Bronchial epithelial cell (primary cell): ENCODE data around the gene DCUN1D1. TPM values are rescaled to one million over a fixed set of nuclear protein-coding genes. Genes with fewer than 3 reads are reported as not detected.

Source experiments
- DNase-seq: peaks from one replicate; pipeline ENCODE4 v3.0.0-alpha.2; 2010; ENCODE audit warnings: low read depth
- FAIRE-seq: peaks from 2 replicates; lab custom pipeline; 2011; peaks lifted over from hg19 to GRCh38; lab: Jason Lieb, UNC
- H3K27me3 ChIP-seq: 2 replicates; pipeline ENCODE4 v1.5.1; 2011; ENCODE audit warnings: low read length; ENCODE audit not compliant: control insufficient read depth, insufficient read depth
- H3K36me3 ChIP-seq: 2 replicates; pipeline ENCODE4 v1.5.1; 2011; ENCODE audit warnings: low read length; ENCODE audit not compliant: control insufficient read depth, insufficient read depth
- H3K4me3 ChIP-seq: 2 replicates; pipeline ENCODE4 v1.5.1; 2011; ENCODE audit warnings: mild to moderate bottlenecking, low read depth, low read length, control low read depth
- CTCF ChIP-seq: IDR thresholded peaks from 2 replicates; pipeline ENCODE4 v1.5.1; 2011; ENCODE audit warnings: mild to moderate bottlenecking, moderate library complexity, low read length, control low read depth, inconsistent platforms; ENCODE audit not compliant: insufficient read depth, severe bottlenecking
- total RNA-seq: library from RNA; depleted of rRNA; stranded (reverse); fragments of >200 nt; gene quantifications from 2 replicates; pipeline ENCODE4 v1.2.1, GENCODE V29; 2014

The DCUN1D1 gene
- total RNA-seq, 1 donor from 2014 or later, result 26.1 TPM

GRCh38 chr3:182970811-182971418 lies 9.4 kb downstream of the DCUN1D1 start:
- Histone ChIP-seq H3K36me3 (no peaks in the 10 kb centered on the region), H3K27me3 (no peaks in the 10 kb centered on the region), H3K4me3 (no peak overlapping the region)
- FAIRE-seq (no peak), DNase-seq (peak; percentile 8)
- TF ChIP-seq CTCF, result no peak

- no peak for TF ChIP-seq CTCF
- no peak overlapping the region for H3K4me3 ChIP-seq
- H3K27me3 ChIP-seq, result no peaks in the 10 kb centered on the region
- no peaks in the 10 kb centered on the region for H3K36me3 ChIP-seq
- FAIRE-seq, result no peak
- DNase-seq, result no peak
Observed at GRCh38 chr3:182969853-182970252, 10.5 kb downstream of the DCUN1D1 start.

GRCh38 chr3:182969277-182969676 lies 11.1 kb downstream of the DCUN1D1 start:
- Histone ChIP-seq H3K36me3 (no peaks in the 10 kb centered on the region), H3K4me3 (no peak overlapping the region), H3K27me3 (no peaks in the 10 kb centered on the region)
- no peak for FAIRE-seq
- TF ChIP-seq CTCF, result no peak
- DNase-seq, result peak; percentile 23

GRCh38 chr3:182967218-182968204 lies 12.8 kb downstream of the DCUN1D1 start:
- no peak for TF ChIP-seq CTCF
- no peak for FAIRE-seq
- Histone ChIP-seq H3K4me3 (no peak overlapping the region), H3K36me3 (no peaks in the 10 kb centered on the region), H3K27me3 (no peaks in the 10 kb centered on the region)
- DNase-seq, result no peak

- H3K27me3 ChIP-seq, result no peaks in the 10 kb centered on the region
- no peak for FAIRE-seq
Observed at GRCh38 chr3:182965861-182966366, 14.4 kb downstream of the DCUN1D1 start.

More at GRCh38 chr3:182965861-182966366, 14.4 kb downstream of the DCUN1D1 start:
- Histone ChIP-seq H3K36me3 (no peaks in the 10 kb centered on the region), H3K4me3 (no peak overlapping the region)
- no peak for DNase-seq
- no peak for TF ChIP-seq CTCF
